Ascending aorta (tissue), 2 donors: Measurements from ENCODE around the gene CCR2. TPM values are rescaled to one million over a fixed set of nuclear protein-coding genes. Genes with fewer than 3 reads are reported as not detected.

Source experiments
- DNase-seq, 2 donors: peaks; one replicate each; pipeline ENCODE4 v3.0.0-alpha.2; 2019; ENCODE audit warnings: low spot score in 2 of 2
- H3K27ac ChIP-seq, 2 donors: fragments of 200-600 bp; sonication (generic); one replicate each; pipeline ENCODE4 v1.5.1; 2016 to 2017; ENCODE audit warnings: mild to moderate bottlenecking in 1 of 2
- H3K27me3 ChIP-seq: fragments of 200-600 bp; sonication (generic); one replicate; pipeline ENCODE4 v1.5.1; 2017
- H3K36me3 ChIP-seq, 2 donors: fragments of 200-600 bp; sonication (generic); one replicate each; pipeline ENCODE4 v1.5.1; 2016
- H3K4me1 ChIP-seq, 2 donors: fragments of 200-600 bp; sonication (generic); one replicate each; pipeline ENCODE4 v1.5.1; 2016 to 2017; ENCODE audit warnings: mild to moderate bottlenecking in 1 of 2
- H3K4me3 ChIP-seq, 2 donors: fragments of 200-600 bp; sonication (generic); one replicate each; pipeline ENCODE4 v1.5.1; 2016 to 2017; ENCODE audit warnings: mild to moderate bottlenecking in 1 of 2
- H3K9me3 ChIP-seq, 2 donors: fragments of 200-600 bp; sonication (generic); one replicate each; pipeline ENCODE4 v1.5.1; 2016
- CTCF ChIP-seq, 3 experiments: fragments of 200-600 bp in 2 of 3; fragments of 450-650 bp in 1 of 3; sonication (generic) in 2 of 3; IDR thresholded peaks; one replicate each; pipeline ENCODE4 v1.5.1; 2016 to 2019; ENCODE audit warnings: antibody characterized with exemption in 3 of 3, mild to moderate bottlenecking in 1 of 3, moderate library complexity in 1 of 3
- intact Hi-C: fragments of 100-400 bp; cut with DNase I; formaldehyde crosslinking; loops from one replicate; pipeline ENCODE4 v1.15.1; 2023
- total RNA-seq: library from RNA; depleted of rRNA; stranded (reverse); fragments of >200 nt; gene quantifications from one replicate; pipeline ENCODE4 v1.1.0, GENCODE V29; 2016

The CCR2 gene
- total RNA-seq, 1 donor from 2014 or later, result 0.11 TPM

GRCh38 chr3:46371519-46372340 is 17.8 kb downstream of the CCR2 start:
- Histone ChIP-seq H3K36me3 (no peaks in the 10 kb centered on the region), H3K4me3 (no peak overlapping the region), H3K27me3 (no peaks in the 10 kb centered on the region), H3K27ac (no peak overlapping the region), H3K4me1 (no peaks in the 10 kb centered on the region), H3K9me3 (no peaks in the 10 kb centered on the region)
- DNase-seq, result no peak
- TF ChIP-seq CTCF (IDR thresholded peaks at IDR 0.05), result no peak
- intact Hi-C loops, result no loop called here

GRCh38 chr3:46372492-46373359 is 18.8 kb downstream of the CCR2 start:
- no peak for DNase-seq
- intact Hi-C loops, result no loop called here

GRCh38 chr3:46374755-46375154 is 20.8 kb downstream of the CCR2 start:
- no peak for DNase-seq
- Histone ChIP-seq H3K9me3 (no peaks in the 10 kb centered on the region), H3K27me3 (no peaks in the 10 kb centered on the region), H3K27ac (no peak overlapping the region), H3K4me3 (no peak overlapping the region), H3K4me1 (no peaks in the 10 kb centered on the region), H3K36me3 (no peaks in the 10 kb centered on the region)
- intact Hi-C loops, result no loop called here
- TF ChIP-seq CTCF (IDR thresholded peaks at IDR 0.05), result no peak

More at GRCh38 chr3:46372492-46373359, 18.8 kb downstream of the CCR2 start:
- peak in 1 of 3 experiments; percentile 15 for TF ChIP-seq CTCF (IDR thresholded peaks at IDR 0.05)
- Histone ChIP-seq H3K9me3 (no peaks in the 10 kb centered on the region), H3K4me1 (no peaks in the 10 kb centered on the region), H3K4me3 (no peak overlapping the region), H3K27ac (no peak overlapping the region), H3K36me3 (no peaks in the 10 kb centered on the region), H3K27me3 (no peaks in the 10 kb centered on the region)

GRCh38 chr3:46375218-46375617 is 21.3 kb downstream of the CCR2 start:
- TF ChIP-seq CTCF (IDR thresholded peaks at IDR 0.05), result no peak
- no peak for DNase-seq
- H3K9me3 ChIP-seq, result no peaks in the 10 kb centered on the region
- H3K4me3 ChIP-seq, result no peak overlapping the region
- H3K36me3 ChIP-seq, result no peaks in the 10 kb centered on the region
- no peaks in the 10 kb centered on the region for H3K27me3 ChIP-seq
- H3K4me1 ChIP-seq, result no peaks in the 10 kb centered on the region
- no peak overlapping the region for H3K27ac ChIP-seq
- intact Hi-C loops, result no loop called here

GRCh38 chr3:46375814-46376213 is 21.9 kb downstream of the CCR2 start:
- Histone ChIP-seq H3K27me3 (no peaks in the 10 kb centered on the region), H3K36me3 (no peaks in the 10 kb centered on the region), H3K4me1 (no peaks in the 10 kb centered on the region), H3K27ac (no peak overlapping the region), H3K9me3 (no peaks in the 10 kb centered on the region), H3K4me3 (no peak overlapping the region)
- DNase-seq, result no peak
- intact Hi-C loops, result no loop called here
- no peak for TF ChIP-seq CTCF (IDR thresholded peaks at IDR 0.05)
